OCI-LY1 (cell line): ENCODE measurements around the gene BIRC5.

Source experiments
- H2AFZ ChIP-seq: fragments of 200-600 bp; sonication (generic), shearing (Covaris generic); 2 replicates; pipeline ENCODE4 v1.6.0; 2014; ENCODE audit warnings: antibody characterized with exemption, mild to moderate bottlenecking, low read length
- H3F3A ChIP-seq: fragments of 200-600 bp; sonication (generic), shearing (Covaris generic); 2 replicates; pipeline ENCODE4 v1.6.0; 2014; ENCODE audit warnings: mild to moderate bottlenecking, antibody characterized with exemption, low read length, moderate library complexity; ENCODE audit not compliant: insufficient read depth
- H3K27ac ChIP-seq: fragments of 200-600 bp; sonication (generic); 2 replicates; pipeline ENCODE4 v1.5.1; 2014; ENCODE audit warnings: low read length, mixed run types, mild to moderate bottlenecking, low read depth; ENCODE audit not compliant: poor library complexity, severe bottlenecking
- H3K27me3 ChIP-seq: fragments of 200-600 bp; sonication (generic); 2 replicates; pipeline ENCODE4 v1.6.0; 2014; ENCODE audit warnings: antibody characterized with exemption, mild to moderate bottlenecking, low read length, moderate library complexity; ENCODE audit not compliant: insufficient read depth
- H3K36me3 ChIP-seq: fragments of 200-600 bp; sonication (generic); 2 replicates; pipeline ENCODE4 v1.6.1; 2014; ENCODE audit warnings: mild to moderate bottlenecking, antibody characterized with exemption, low read length, moderate library complexity, mixed read lengths; ENCODE audit not compliant: insufficient read depth
- H3K4me1 ChIP-seq: fragments of 200-600 bp; sonication (generic); 2 replicates; pipeline ENCODE4 v1.5.1; 2014; ENCODE audit warnings: mild to moderate bottlenecking, low read length, moderate library complexity; ENCODE audit not compliant: insufficient read depth, severe bottlenecking
- H3K4me2 ChIP-seq: fragments of 200-600 bp; sonication (generic), shearing (Covaris generic); 2 replicates; pipeline ENCODE4 v1.6.1; 2014; ENCODE audit warnings: low read length
- H3K4me3 ChIP-seq: fragments of 200-600 bp; sonication (generic); 2 replicates; pipeline ENCODE4 v1.5.1; 2014; ENCODE audit warnings: low read length, low read depth, mild to moderate bottlenecking, mixed read lengths; ENCODE audit not compliant: poor library complexity, severe bottlenecking
- H3K79me2 ChIP-seq: fragments of 200-600 bp; shearing (Covaris generic); 2 replicates; pipeline ENCODE4 v1.6.1; 2016; ENCODE audit warnings: mixed run types, low read length, mixed read lengths; ENCODE audit not compliant: insufficient read depth
- H3K9ac ChIP-seq: fragments of 200-600 bp; sonication (generic), shearing (Covaris generic); 2 replicates; pipeline ENCODE4 v1.6.1; 2014; ENCODE audit warnings: mild to moderate bottlenecking, low read length, mixed read lengths
- H3K9me2 ChIP-seq: fragments of 200-600 bp; sonication (generic), shearing (Covaris generic); 2 replicates; pipeline ENCODE4 v1.6.1; 2014; ENCODE audit warnings: low read depth, mild to moderate bottlenecking, low read length, mixed read lengths
- H3K9me3 ChIP-seq: fragments of 200-600 bp; shearing (Covaris generic); 2 replicates; pipeline ENCODE4 v1.6.1; 2014; ENCODE audit warnings: low read length, mixed read lengths
- H4K20me1 ChIP-seq: fragments of 200-600 bp; sonication (generic), shearing (Covaris generic); 2 replicates; pipeline ENCODE4 v1.6.0; 2016; ENCODE audit warnings: mild to moderate bottlenecking, low read length; ENCODE audit not compliant: insufficient read depth
- CTCF ChIP-seq: fragments of 200-600 bp; sonication (generic), shearing (Covaris generic); IDR thresholded peaks from 2 replicates; pipeline ENCODE4 v1.5.1; 2017; ENCODE audit warnings: mild to moderate bottlenecking, antibody characterized with exemption, low read length, moderate library complexity, mixed read lengths
- EZH2 ChIP-seq: fragments of 200-600 bp; sonication (generic), shearing (Covaris generic); IDR thresholded peaks from 2 replicates; pipeline ENCODE4 v1.8.0; 2017; ENCODE audit warnings: borderline replicate concordance, mixed run types, mild to moderate bottlenecking, antibody characterized with exemption, low read length, moderate library complexity, mixed read lengths

BIRC5 gene

GRCh38 chr17:78202666-78203065 is 11.4 kb upstream of the BIRC5 start:
- Histone ChIP-seq H4K20me1 (no peaks in the 10 kb centered on the region), H3K9me2 (no peaks in the 10 kb centered on the region), H3K27me3 (no peaks in the 10 kb centered on the region), H3K9me3 (no peaks in the 10 kb centered on the region), H3K27ac (no peak overlapping the region), H3K4me1 (no peaks in the 10 kb centered on the region), H3K9ac (no peak overlapping the region), H3F3A (no peaks in the 10 kb centered on the region), H3K79me2 (0 out of 2 replicates have a peak, but pooled peaks cover 4% of the 10 kb centered on the region), H3K36me3 (peaks cover 86% of the 10 kb centered on the region), H3K4me3 (no peak overlapping the region), H2AFZ (no peak overlapping the region), H3K4me2 (no peak overlapping the region)
- TF ChIP-seq CTCF (no peak), EZH2 (no peak)

GRCh38 chr17:78204387-78205123 is 9.5 kb upstream of the BIRC5 start:
- H3K36me3 ChIP-seq: peaks cover 70% of the 10 kb centered on the region

GRCh38 chr17:78205124-78205775 is 8.8 kb upstream of the BIRC5 start:
- Histone ChIP-seq H2AFZ (no peak overlapping the region), H3K4me3 (no peak overlapping the region), H3K27ac (no peak overlapping the region), H3K9me2 (no peaks in the 10 kb centered on the region), H3F3A (no peaks in the 10 kb centered on the region), H4K20me1 (no peaks in the 10 kb centered on the region), H3K4me1 (no peaks in the 10 kb centered on the region), H3K9ac (no peak overlapping the region), H3K79me2 (no peaks in the 10 kb centered on the region), H3K4me2 (no peak overlapping the region), H3K9me3 (no peaks in the 10 kb centered on the region), H3K36me3 (peaks cover 65% of the 10 kb centered on the region), H3K27me3 (no peaks in the 10 kb centered on the region)
- TF ChIP-seq CTCF (no peak), EZH2 (no peak)

More at GRCh38 chr17:78204387-78205123, 9.5 kb upstream of the BIRC5 start:
- Histone ChIP-seq H3K4me2 (no peak overlapping the region), H3K27ac (no peak overlapping the region), H2AFZ (no peak overlapping the region), H3K4me3 (no peak overlapping the region), H3K4me1 (no peaks in the 10 kb centered on the region), H3K27me3 (no peaks in the 10 kb centered on the region), H3K79me2 (no peaks in the 10 kb centered on the region), H3K9me3 (no peaks in the 10 kb centered on the region), H3K9ac (no peak overlapping the region), H4K20me1 (no peaks in the 10 kb centered on the region), H3K9me2 (no peaks in the 10 kb centered on the region), H3F3A (no peaks in the 10 kb centered on the region)
- TF ChIP-seq CTCF: no peak
- no peak for TF ChIP-seq EZH2
